ENCODE data around the gene OR1E2.

GRCh38 chr17:3389791-3390190, 43.9 kb downstream of the OR1E2 start:
- TF ChIP-seq CTCF (conservative IDR thresholded peaks at IDR 0.05; ENCODE audit: low read length) (no peak), EZH2phosphoT487 (IDR thresholded peaks at IDR 0.05; ENCODE audit: borderline replicate concordance, low read depth, low read length) (no peak)
